Vagina (tissue), 2 donors: ENCODE results near the gene CNTNAP3B. TPM values are rescaled to one million over a fixed set of nuclear protein-coding genes. Genes with fewer than 3 reads are reported as not detected.
"Not testable (repeated sequence)": the region's sequence is repeated elsewhere in the genome, so short reads cannot be mapped to it uniquely, and the experiment has no call there.

Experiments used
- DNase-seq, 2 donors: peaks; one replicate each; pipeline ENCODE4 v3.0.0-alpha.2; 2017; ENCODE audit errors: extremely low spot score in 2 of 2
- H3K27ac ChIP-seq: fragments of 200-600 bp; sonication (generic); one replicate; pipeline ENCODE4 v1.5.1; 2019
- H3K27me3 ChIP-seq: fragments of 200-600 bp; sonication (generic); one replicate; pipeline ENCODE4 v1.5.1; 2019
- H3K36me3 ChIP-seq, 2 donors: fragments of 200-600 bp; sonication (generic); one replicate each; pipeline ENCODE4 v1.5.1; 2017 to 2019
- H3K4me1 ChIP-seq: fragments of 200-600 bp; sonication (generic); one replicate; pipeline ENCODE4 v1.5.1; 2019
- H3K4me3 ChIP-seq, 2 donors: fragments of 200-600 bp; sonication (generic); 1 replicate in 1 of 2; 2 replicates in 1 of 2; pipeline ENCODE4 v1.5.1; 2016 to 2019
- H3K9me3 ChIP-seq: fragments of 200-600 bp; sonication (generic); one replicate; pipeline ENCODE4 v1.5.1; 2019
- intact Hi-C: fragments of 100-400 bp; cut with DNase I; formaldehyde crosslinking; loops from one replicate; pipeline ENCODE4 v1.15.1; 2023
- total RNA-seq: library from RNA; depleted of rRNA; stranded (reverse); fragments of >200 nt; gene quantifications from one replicate; pipeline ENCODE4 v1.2.3, GENCODE V29; 2016

CNTNAP3B gene
- total RNA-seq: 34.1 TPM

GRCh38 chr9:42129073-42129729 lies at the start of gene CNTNAP3B:
CNTNAP3B (minus strand) TSS chr9:42129426; CDS start chr9:42129094, 332 bp downstream.
- DNase-seq, H3K27me3 ChIP-seq, H3K27ac ChIP-seq, H3K4me1 ChIP-seq, H3K9me3 ChIP-seq, H3K36me3 ChIP-seq, intact Hi-C loops: not testable (repeated sequence)
- peak within 1 kb of the TSS in 1 of 2 donors; percentile 34 for H3K4me3 ChIP-seq

GRCh38 chr9:42160299-42160698 lies 31.1 kb upstream of the CNTNAP3B start:
- H3K4me1 ChIP-seq, DNase-seq, H3K4me3 ChIP-seq, H3K27ac ChIP-seq, H3K36me3 ChIP-seq, H3K9me3 ChIP-seq, H3K27me3 ChIP-seq, intact Hi-C loops: not testable (repeated sequence)

GRCh38 chr9:42127056-42127841 lies 2.0 kb downstream of the CNTNAP3B start:
- H3K9me3 ChIP-seq, H3K4me3 ChIP-seq, H3K4me1 ChIP-seq, H3K27me3 ChIP-seq, H3K36me3 ChIP-seq, DNase-seq, H3K27ac ChIP-seq, intact Hi-C loops: not testable (repeated sequence)

- H3K9me3 ChIP-seq, H3K4me1 ChIP-seq, DNase-seq, H3K27me3 ChIP-seq, H3K36me3 ChIP-seq, H3K4me3 ChIP-seq, H3K27ac ChIP-seq, intact Hi-C loops: not testable (repeated sequence)
Measured at GRCh38 chr9:42121007-42121406, 8.2 kb downstream of the CNTNAP3B start.

GRCh38 chr9:42095929-42096328 lies 33.3 kb downstream of the CNTNAP3B start:
- DNase-seq, H3K4me3 ChIP-seq, H3K9me3 ChIP-seq, intact Hi-C loops, H3K27ac ChIP-seq, H3K4me1 ChIP-seq, H3K36me3 ChIP-seq, H3K27me3 ChIP-seq: not testable (repeated sequence)

GRCh38 chr9:42084559-42084952 lies 44.7 kb downstream of the CNTNAP3B start:
- H3K4me1 ChIP-seq, intact Hi-C loops, H3K27ac ChIP-seq, H3K4me3 ChIP-seq, H3K27me3 ChIP-seq, H3K9me3 ChIP-seq, DNase-seq, H3K36me3 ChIP-seq: not testable (repeated sequence)

GRCh38 chr9:42083877-42084558 lies 45.2 kb downstream of the CNTNAP3B start:
- H3K4me1 ChIP-seq, DNase-seq, H3K9me3 ChIP-seq, H3K27me3 ChIP-seq, H3K36me3 ChIP-seq, H3K4me3 ChIP-seq, intact Hi-C loops, H3K27ac ChIP-seq: not testable (repeated sequence)

GRCh38 chr9:42080376-42080775 lies 48.9 kb downstream of the CNTNAP3B start:
- H3K27me3 ChIP-seq, H3K4me3 ChIP-seq, H3K9me3 ChIP-seq, H3K36me3 ChIP-seq, DNase-seq, H3K4me1 ChIP-seq, H3K27ac ChIP-seq, intact Hi-C loops: not testable (repeated sequence)

- H3K27me3 ChIP-seq, intact Hi-C loops, DNase-seq, H3K4me1 ChIP-seq, H3K27ac ChIP-seq, H3K36me3 ChIP-seq, H3K4me3 ChIP-seq, H3K9me3 ChIP-seq: not testable (repeated sequence)
Measured at GRCh38 chr9:42074868-42075267, 54.4 kb downstream of the CNTNAP3B start.

- H3K9me3 ChIP-seq, intact Hi-C loops, H3K4me3 ChIP-seq, H3K27me3 ChIP-seq, H3K36me3 ChIP-seq, DNase-seq, H3K4me1 ChIP-seq, H3K27ac ChIP-seq: not testable (repeated sequence)
Measured at GRCh38 chr9:42071026-42071425, 58.2 kb downstream of the CNTNAP3B start.

- intact Hi-C loops, DNase-seq: not testable (repeated sequence)
Measured at GRCh38 chr9:42070035-42070799, 59.0 kb downstream of the CNTNAP3B start.

GRCh38 chr9:42053874-42054273 lies 75.4 kb downstream of the CNTNAP3B start:
- H3K4me3 ChIP-seq, H3K36me3 ChIP-seq, H3K27ac ChIP-seq, H3K4me1 ChIP-seq, H3K27me3 ChIP-seq, intact Hi-C loops, H3K9me3 ChIP-seq: not testable (repeated sequence)
- DNase-seq: peak in 1 of 2 donors; percentile 0

More at GRCh38 chr9:42070035-42070799, 59.0 kb downstream of the CNTNAP3B start:
- not testable (repeated sequence) for H3K4me3 ChIP-seq, H3K4me1 ChIP-seq, H3K27ac ChIP-seq, H3K9me3 ChIP-seq, H3K36me3 ChIP-seq, H3K27me3 ChIP-seq

GRCh38 chr9:42050701-42051100 lies 78.5 kb downstream of the CNTNAP3B start:
- H3K27ac ChIP-seq, H3K4me3 ChIP-seq, H3K9me3 ChIP-seq, intact Hi-C loops, DNase-seq, H3K27me3 ChIP-seq, H3K36me3 ChIP-seq, H3K4me1 ChIP-seq: not testable (repeated sequence)
